ENCODE measurements around the gene ACAA2. TPM values are rescaled to one million over a fixed set of nuclear protein-coding genes. Genes with fewer than 3 reads are reported as not detected.

Gene ACAA2
- polyA plus RNA-seq, 1 of the 3 experiments (the other 2 are of a cell fraction), result 34.9 TPM

DNA sequence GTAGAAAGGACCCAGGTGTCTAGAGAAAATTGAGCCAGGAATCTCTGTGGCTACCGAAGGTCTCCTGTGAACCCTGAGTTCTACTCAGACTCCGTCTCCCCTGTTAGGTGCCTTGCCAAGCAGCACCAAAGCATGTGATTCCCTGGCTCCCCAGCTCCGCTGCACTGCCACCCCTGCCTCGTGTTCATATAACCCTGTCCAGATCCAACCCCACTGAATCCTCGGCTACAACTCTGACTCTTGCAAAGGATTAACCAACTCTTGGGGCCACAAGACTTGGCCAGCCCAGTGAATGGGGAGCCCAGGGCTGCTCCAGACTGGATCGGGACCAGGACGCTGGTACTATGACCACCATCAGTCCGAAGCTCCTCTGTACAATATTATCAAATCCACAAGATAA, 37.3 kb upstream of the ACAA2 start:
- Histone ChIP-seq H3K4me3 (ENCODE audit: low read depth in 2 of 2, low read length in 1 of 2) (no peak overlapping the region), H3K9ac (no peak overlapping the region), H4K20me1 (ENCODE audit: insufficient read depth) (no peaks in the 10 kb centered on the region), H3K36me3 (replicated peaks in 1 of 2; ENCODE audit: control insufficient read depth in 1 of 2, insufficient read depth in 2 of 2, low read length in 1 of 2) (no peaks in the 10 kb centered on the region), H3K4me2 (no peak overlapping the region), H3K9me2 (no peaks in the 10 kb centered on the region), H3K27me3 (ENCODE audit: insufficient read depth) (no peaks in the 10 kb centered on the region), H3K9me3 (no peaks in the 10 kb centered on the region), H3K4me1 (ENCODE audit: control insufficient read depth in 1 of 2, insufficient read depth in 2 of 2, low read depth in 1 of 2, low read length in 1 of 2) (peaks cover 5 to 10% of the 10 kb centered on the region in 2 experiments; a peak in 3 of 4 replicates), H3K79me2 (ENCODE audit: insufficient read depth) (no peaks in the 10 kb centered on the region), H3F3A (replicated peaks; ENCODE audit: insufficient read depth) (no peaks in the 10 kb centered on the region), H2AFZ (ENCODE audit: low read depth) (no peak overlapping the region), H3K27ac (ENCODE audit: low read depth in 2 of 2, low read length in 1 of 2) (no peak overlapping the region)
- no peak for DNase-seq
- ChIA-PET CTCF (interaction anchor here (0.9 to 10.9 kb wide), 4 partner anchors 9 to 345 kb away, joined by 3 to 110 read pairs (median 14); partner anchors contain the start of gene MYO5B), POLR2A (no interaction called here)
- 95% methylated on average over 8 of the region's 8 CpGs for WGBS (ENCODE audit: low lambda C conversion rate)
- TF ChIP-seq, protein P1, sequence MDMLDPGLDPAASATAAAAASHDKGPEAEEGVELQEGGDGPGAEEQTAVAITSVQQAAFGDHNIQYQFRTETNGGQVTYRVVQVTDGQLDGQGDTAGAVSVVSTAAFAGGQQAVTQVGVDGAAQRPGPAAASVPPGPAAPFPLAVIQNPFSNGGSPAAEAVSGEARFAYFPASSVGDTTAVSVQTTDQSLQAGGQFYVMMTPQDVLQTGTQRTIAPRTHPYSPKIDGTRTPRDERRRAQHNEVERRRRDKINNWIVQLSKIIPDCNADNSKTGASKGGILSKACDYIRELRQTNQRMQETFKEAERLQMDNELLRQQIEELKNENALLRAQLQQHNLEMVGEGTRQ (IDR thresholded peaks at IDR 0.05; ENCODE audit: borderline replicate concordance, low read depth, low read length), result no peak
- TF ChIP-seq, protein P2, sequence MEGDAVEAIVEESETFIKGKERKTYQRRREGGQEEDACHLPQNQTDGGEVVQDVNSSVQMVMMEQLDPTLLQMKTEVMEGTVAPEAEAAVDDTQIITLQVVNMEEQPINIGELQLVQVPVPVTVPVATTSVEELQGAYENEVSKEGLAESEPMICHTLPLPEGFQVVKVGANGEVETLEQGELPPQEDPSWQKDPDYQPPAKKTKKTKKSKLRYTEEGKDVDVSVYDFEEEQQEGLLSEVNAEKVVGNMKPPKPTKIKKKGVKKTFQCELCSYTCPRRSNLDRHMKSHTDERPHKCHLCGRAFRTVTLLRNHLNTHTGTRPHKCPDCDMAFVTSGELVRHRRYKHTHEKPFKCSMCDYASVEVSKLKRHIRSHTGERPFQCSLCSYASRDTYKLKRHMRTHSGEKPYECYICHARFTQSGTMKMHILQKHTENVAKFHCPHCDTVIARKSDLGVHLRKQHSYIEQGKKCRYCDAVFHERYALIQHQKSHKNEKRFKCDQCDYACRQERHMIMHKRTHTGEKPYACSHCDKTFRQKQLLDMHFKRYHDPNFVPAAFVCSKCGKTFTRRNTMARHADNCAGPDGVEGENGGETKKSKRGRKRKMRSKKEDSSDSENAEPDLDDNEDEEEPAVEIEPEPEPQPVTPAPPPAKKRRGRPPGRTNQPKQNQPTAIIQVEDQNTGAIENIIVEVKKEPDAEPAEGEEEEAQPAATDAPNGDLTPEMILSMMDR (IDR thresholded peaks at IDR 0.05), result no peak
- TF ChIP-seq GATA2 (CRISPR knock-in tag; IDR thresholded peaks at IDR 0.05), result no peak
- no peak for TF ChIP-seq YY1 (IDR thresholded peaks at IDR 0.05; ENCODE audit: low read depth)
- TF ChIP-seq GABPA (IDR thresholded peaks at IDR 0.05; ENCODE audit: low read depth), result no peak
- no peak for TF ChIP-seq RXRA (IDR thresholded peaks at IDR 0.05; ENCODE audit: borderline replicate concordance, low read depth)
- TF ChIP-seq, protein P3, sequence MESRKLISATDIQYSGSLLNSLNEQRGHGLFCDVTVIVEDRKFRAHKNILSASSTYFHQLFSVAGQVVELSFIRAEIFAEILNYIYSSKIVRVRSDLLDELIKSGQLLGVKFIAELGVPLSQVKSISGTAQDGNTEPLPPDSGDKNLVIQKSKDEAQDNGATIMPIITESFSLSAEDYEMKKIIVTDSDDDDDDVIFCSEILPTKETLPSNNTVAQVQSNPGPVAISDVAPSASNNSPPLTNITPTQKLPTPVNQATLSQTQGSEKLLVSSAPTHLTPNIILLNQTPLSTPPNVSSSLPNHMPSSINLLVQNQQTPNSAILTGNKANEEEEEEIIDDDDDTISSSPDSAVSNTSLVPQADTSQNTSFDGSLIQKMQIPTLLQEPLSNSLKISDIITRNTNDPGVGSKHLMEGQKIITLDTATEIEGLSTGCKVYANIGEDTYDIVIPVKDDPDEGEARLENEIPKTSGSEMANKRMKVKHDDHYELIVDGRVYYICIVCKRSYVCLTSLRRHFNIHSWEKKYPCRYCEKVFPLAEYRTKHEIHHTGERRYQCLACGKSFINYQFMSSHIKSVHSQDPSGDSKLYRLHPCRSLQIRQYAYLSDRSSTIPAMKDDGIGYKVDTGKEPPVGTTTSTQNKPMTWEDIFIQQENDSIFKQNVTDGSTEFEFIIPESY (IDR thresholded peaks at IDR 0.05; ENCODE audit: borderline replicate concordance, low read depth), result no peak
- no peak for TF ChIP-seq NRF1 (IDR thresholded peaks at IDR 0.05; ENCODE audit: low read depth, low read length)
- no peak for TF ChIP-seq SIN3A (IDR thresholded peaks at IDR 0.05; ENCODE audit: borderline replicate concordance, low read depth, low read length)
- no peak for TF ChIP-seq EP300 (IDR thresholded peaks at IDR 0.05; ENCODE audit: borderline replicate concordance in 1 of 2, low read depth in 1 of 2, low read length in 1 of 2)
- TF ChIP-seq NFIC (IDR thresholded peaks at IDR 0.05; ENCODE audit: borderline replicate concordance), result no peak
- TF ChIP-seq TAF1 (IDR thresholded peaks at IDR 0.05; ENCODE audit: borderline replicate concordance, low read depth, low read length), result no peak
- TF ChIP-seq, protein P4, sequence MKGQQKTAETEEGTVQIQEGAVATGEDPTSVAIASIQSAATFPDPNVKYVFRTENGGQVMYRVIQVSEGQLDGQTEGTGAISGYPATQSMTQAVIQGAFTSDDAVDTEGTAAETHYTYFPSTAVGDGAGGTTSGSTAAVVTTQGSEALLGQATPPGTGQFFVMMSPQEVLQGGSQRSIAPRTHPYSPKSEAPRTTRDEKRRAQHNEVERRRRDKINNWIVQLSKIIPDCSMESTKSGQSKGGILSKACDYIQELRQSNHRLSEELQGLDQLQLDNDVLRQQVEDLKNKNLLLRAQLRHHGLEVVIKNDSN (IDR thresholded peaks at IDR 0.05; ENCODE audit: borderline replicate concordance, low read depth), result no peak
- TF ChIP-seq TCF12 (IDR thresholded peaks at IDR 0.05), result no peak
- no peak for TF ChIP-seq RCOR1 (IDR thresholded peaks at IDR 0.05; ENCODE audit: low read length)
- no peak for TF ChIP-seq SMC3 (IDR thresholded peaks at IDR 0.05; ENCODE audit: low read depth, low read length)

All from SK-N-SH (cell line).